HG02884 (cell line): ENCODE measurements around the gene SCAF4.
A peak's percentile ranks its signal among the peaks of the same experiment; 100 is the strongest.
"Not testable (repeated sequence)": the region's sequence is repeated elsewhere in the genome, so short reads cannot be mapped to it uniquely, and the experiment has no call there.

ENCODE experiments used
- ATAC-seq: cut with Tn5 transposase; IDR thresholded peaks from one replicate; pipeline ENCODE4 v1.9.1; 2021; ENCODE audit warnings: mild to moderate bottlenecking, moderate library complexity; ENCODE audit not compliant: unreplicated experiment

The SCAF4 gene

DNA sequence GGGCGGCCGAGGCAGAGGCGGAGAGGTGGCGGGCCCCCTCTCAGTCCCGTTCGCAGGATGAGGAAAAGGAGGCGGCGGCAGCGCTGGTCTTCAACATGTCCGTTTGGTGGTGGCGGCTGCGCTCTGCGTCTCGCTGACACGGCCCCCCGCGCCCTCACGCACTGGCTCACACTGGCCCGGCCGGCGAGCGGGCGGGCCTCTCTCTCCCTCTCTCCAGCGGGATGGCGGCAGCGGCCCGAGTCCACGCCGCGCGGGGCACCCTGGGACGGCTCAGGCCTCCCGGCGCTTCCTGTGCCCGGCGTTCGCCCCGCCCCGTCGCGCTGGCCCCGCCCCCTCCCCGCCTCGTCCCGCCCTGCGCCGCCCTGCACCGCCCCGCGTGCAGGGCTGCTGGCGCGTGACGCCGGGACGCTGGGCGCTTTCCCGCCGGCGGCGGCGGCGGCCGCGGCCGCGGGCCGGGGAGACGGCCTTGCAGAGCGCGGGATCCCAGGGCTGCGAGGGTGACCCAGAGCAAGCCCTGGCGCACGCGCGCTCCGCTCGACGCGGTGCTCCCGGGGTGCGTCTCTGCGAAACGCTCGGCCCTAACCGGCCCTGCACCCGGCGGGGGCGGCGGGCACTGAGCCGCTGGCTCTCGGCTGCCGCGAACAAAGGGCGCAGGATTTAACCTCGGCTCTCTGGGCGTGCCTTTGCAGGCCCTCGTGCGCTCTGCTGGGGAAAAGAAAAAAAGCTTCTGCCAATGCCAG, at the start of gene SCAF4:
TSS of gene SCAF4 (minus strand) at position 262 of the 740 bp plus-strand sequence. CDS start 426 bp downstream, outside the sequence.
- peak; percentile 71 for ATAC-seq

GRCh38 chr21:31780944-31781343, 49.0 kb upstream of the SCAF4 start:
- ATAC-seq: no peak

- ATAC-seq: no peak
Observed at GRCh38 chr21:31778546-31778945, 46.6 kb upstream of the SCAF4 start.

GRCh38 chr21:31777857-31778256, 45.9 kb upstream of the SCAF4 start:
- no peak for ATAC-seq

- no peak for ATAC-seq
Observed at GRCh38 chr21:31774031-31774430, 42.1 kb upstream of the SCAF4 start.

DNA sequence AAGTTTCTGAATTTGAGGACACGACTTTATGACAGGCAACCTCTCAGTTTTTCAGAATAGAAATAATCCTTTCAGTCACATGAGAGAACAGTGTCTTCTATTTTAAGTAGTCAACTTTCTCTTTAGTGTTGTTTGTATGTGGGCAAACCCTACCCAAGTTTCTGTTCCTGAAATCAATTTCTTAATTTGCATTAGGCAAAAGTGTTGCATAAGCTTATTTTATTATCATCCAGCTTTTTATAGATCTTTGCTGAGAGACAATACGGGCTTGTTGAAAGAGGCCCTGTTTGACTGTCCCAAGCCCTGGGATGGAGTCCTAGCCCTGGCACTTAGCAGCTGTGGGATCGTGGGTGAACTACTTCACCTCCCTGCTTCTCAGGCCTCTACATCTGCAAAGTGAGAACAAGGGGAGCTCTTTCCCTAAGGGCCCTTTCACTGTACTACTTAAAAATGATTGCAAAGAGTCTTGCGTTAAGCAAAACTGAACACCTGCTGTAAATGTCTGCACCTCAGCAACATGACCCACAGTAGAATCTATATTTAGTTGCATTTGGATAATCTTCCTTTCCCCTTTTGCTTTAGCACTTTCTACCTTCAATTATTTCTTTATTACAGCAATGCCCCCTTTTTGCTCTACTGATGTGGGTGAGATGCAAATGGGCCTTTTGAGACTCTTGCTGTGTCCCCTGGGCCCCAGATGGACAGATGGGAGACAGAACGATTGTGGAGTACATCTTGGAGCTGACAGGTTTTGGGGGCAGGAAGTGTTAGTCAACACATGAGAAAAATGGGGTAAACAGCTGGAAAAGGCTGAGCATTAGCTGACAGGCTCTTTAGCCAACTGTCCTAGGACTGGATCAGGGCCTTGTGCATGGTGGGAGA, 41.0 kb upstream of the SCAF4 start:
- peak; percentile 90 for ATAC-seq

GRCh38 chr21:31771685-31772084, 39.8 kb upstream of the SCAF4 start:
- no peak for ATAC-seq

DNA sequence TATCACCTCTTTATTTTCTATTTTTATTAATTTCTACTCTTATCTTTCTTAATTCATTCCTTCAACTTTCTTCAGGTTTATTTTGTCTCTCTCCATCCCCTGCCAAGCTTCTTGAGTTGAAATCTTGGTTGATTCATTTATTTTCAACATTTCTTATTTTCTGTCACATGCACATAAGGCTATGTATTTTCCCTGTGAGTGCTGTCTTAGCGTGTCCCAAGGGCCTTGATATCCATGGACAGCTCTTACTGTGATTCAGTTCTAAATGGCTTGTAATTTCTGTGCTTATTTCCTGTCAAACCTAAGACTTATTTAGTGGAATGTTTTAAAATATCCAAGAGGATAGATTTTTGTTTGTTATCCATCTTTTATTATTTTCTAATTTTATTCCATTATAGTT, 36.8 kb upstream of the SCAF4 start:
- ATAC-seq: no peak

- no peak for ATAC-seq
Observed at GRCh38 chr21:31766899-31767298, 35.0 kb upstream of the SCAF4 start.

- not testable (repeated sequence) for ATAC-seq
Observed at GRCh38 chr21:31765850-31766249, 33.9 kb upstream of the SCAF4 start.

DNA sequence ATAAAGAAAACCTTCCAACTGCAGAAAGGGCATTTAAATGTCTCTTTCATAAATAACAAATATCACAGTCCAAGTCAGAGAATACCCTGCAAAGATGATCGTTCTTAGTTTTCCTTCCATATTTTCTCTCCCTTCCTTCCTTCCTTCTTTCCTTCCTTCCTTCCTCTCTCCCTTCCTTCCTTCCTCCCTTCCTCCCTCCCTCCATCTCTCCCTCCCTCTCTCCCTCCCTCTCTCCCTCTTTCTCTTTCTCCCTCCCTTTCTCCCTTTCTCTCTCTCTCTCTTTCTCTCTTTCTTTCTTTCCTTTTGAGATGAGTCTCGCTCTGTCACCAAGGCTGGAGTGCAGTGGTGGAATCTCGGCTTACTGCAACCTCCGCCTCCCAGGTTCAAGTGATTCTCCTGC, 29.0 kb upstream of the SCAF4 start:
- ATAC-seq: no peak

- no peak for ATAC-seq
Observed at GRCh38 chr21:31756787-31757186, 24.9 kb upstream of the SCAF4 start.

DNA sequence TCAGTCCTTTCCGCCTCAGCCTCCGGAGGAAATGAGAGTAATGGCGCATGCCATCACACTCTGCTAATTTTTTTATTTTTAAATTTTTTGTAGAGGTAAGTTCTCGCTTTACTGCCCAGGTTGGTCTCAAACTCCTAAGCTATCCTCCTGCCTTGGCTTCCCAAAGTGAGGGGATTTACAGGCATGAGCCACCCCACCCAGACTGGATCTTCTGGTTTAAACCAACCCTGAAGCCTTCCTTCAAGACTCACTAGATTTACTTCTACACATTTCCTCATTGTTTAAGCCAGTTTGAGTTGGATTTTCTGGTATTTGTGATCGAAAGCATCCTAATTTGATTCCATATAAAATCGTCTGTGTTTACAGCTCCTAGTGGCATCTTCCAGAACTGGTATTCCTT, 23.1 kb upstream of the SCAF4 start:
- no peak for ATAC-seq

DNA sequence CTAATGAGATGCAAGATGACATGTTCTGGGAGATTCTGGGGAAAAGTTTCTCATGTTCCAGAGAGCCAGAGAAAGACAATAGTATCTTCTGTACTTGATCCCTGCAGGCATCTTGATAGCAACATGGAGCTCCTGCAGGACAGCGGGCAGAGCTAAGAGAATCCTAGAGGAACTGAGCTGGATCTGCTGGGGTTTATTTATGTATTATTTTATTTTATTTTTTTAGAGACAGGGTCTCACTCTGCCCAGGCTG, 22.7 kb upstream of the SCAF4 start:
- ATAC-seq: no peak

DNA sequence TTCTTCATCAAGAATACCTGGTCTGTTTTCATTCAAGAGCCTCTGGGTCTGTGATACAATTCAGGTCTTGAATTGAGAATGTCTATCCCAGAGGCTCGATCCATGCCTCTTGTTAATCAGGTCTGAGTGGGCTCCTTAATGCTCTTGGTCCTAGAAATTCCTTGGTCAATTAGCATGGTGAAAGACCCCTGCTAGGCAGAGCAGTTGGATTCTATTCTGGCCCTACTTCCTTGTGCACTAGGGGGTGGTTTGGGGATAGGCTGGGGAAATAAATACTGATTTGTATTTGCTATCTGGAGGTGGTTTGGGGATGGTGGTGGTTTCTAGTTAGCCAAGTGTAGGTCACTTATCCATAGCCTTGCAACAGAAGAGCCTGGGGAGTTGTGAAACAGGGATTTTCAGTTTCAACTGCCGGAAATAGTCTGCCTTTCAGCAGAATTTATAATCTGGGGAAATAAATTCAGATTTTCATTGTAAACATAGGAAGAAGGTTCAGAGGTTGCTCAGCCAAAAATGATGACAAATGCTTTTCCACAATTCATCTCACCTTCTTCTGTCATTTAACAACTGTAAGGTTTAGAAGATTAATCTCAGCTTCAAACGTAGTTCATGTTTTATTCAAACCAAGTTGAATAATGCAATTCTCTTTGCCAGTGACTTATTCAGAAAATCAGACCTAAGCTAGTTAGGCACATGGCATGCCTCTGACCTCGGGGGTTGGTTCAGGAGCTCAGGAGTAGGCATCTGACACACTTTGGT, 22.2 kb upstream of the SCAF4 start:
- ATAC-seq: no peak

DNA sequence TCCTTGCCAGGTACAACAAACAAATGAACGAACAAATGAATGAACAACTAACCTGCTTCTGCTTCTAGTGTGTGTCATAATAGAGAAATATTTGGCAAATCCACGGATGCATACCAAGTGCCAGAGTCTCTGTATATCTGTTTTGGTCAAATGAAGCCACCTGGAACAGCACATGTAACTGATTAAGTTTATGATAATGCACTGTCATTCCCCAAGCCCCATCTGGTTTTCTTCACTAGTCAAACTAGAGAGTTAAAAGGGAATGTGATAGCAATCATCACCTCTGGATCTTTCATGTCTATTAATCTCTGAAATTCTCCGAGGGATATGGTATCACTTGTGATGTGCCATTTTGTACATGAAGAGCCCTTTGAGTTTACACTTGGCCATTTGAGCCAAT, 21.0 kb upstream of the SCAF4 start:
- ATAC-seq: no peak

DNA sequence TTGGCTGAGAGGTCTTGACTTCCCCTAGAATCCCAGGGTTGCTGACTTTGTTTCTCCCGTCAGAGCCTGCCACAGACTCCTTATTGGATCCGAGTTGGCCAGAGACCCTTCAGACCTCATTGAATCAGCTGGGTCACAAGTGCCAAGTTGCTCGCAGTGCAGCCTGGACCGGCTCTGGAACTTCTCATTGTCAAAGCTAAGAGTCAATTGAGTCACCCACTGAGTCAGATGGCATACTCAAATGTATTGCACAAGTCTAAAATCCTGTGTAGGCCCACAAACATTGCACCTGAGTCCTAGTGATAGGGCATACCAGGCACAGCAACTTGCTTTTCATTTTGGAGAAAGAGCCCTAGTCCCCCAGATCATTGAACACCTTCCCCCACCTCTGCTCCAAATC, 20.4 kb upstream of the SCAF4 start:
- ATAC-seq: no peak

GRCh38 chr21:31750843-31751242, 18.9 kb upstream of the SCAF4 start:
- no peak for ATAC-seq

DNA sequence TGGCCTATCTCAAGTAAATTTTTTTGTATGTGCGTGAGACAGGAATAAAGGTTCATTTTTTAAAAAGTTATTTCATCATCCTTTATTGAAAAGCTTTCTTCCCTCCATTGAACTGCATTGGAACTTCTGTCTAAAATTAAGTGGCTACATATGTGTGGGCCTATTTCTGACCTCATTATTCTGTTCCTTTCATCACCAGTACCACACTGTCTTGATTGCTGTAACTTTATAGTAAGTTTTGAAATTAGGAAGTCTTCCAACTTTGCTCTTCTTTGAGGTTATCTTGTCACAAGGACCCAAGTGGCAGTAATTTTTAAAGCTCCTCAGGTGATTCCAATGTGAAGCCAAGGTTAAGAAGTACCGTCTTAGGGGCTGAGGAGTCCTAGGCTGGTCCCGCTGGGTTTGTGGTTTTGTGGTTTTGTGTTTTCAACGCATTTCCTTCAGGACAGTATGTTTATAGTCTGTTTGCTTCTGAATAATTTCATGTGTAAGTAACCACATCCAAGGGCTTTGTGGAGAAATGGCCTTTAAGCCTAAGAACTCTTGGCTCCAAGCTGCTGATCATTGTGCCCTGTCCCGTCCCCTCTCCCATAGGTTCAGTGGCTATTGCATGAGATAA, 12.4 kb upstream of the SCAF4 start:
- no peak for ATAC-seq

- ATAC-seq: no peak
Observed at GRCh38 chr21:31743712-31744111, 11.8 kb upstream of the SCAF4 start.

DNA sequence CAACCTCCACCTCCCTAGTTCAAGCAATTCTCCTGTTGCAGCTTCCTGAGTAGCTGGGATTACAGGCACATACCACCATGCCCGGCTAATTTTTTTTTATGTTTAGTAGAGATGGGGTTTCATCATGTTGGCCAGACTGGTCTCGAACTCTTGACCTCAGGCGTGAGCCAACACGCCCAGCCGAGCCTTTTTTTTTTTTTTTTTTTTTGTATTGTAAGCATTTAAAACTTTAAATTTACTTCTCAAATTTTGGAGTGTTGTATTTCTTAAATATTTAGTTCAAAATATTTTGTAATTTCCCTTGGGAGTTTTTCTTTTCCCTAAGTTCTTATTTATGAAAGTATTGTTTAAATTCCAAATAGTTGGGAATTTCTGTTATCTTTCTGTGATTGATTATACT, 9.2 kb upstream of the SCAF4 start:
- ATAC-seq: no peak
